Type B pancreatic cell (in vitro differentiated cells): Measurements from ENCODE around the gene SNX1. TPM values are rescaled to one million over a fixed set of nuclear protein-coding genes. Genes with fewer than 3 reads are reported as not detected.
A peak's percentile ranks its signal among the peaks of the same experiment; 100 is the strongest.

ENCODE experiments used
- DNase-seq: peaks from one replicate; pipeline ENCODE4 v3.0.0; 2021; ENCODE audit warnings: mixed read lengths; ENCODE audit not compliant: unreplicated experiment; ENCODE audit errors: extremely low spot score
- H3K27ac Mint-ChIP-seq: 2 replicates; pipeline ENCODE4 v1.8.0; 2021; ENCODE audit warnings: mild to moderate bottlenecking, mixed read lengths
- H3K27me3 Mint-ChIP-seq: 2 replicates; pipeline ENCODE4 v1.8.0; 2021; ENCODE audit warnings: mixed read lengths
- H3K36me3 Mint-ChIP-seq: 2 replicates; pipeline ENCODE4 v1.8.0; 2021; ENCODE audit warnings: mixed read lengths
- H3K4me1 Mint-ChIP-seq: one replicate; pipeline ENCODE4 v1.8.0; 2021; ENCODE audit warnings: mixed read lengths; ENCODE audit not compliant: unreplicated experiment
- H3K4me3 Mint-ChIP-seq: 2 replicates; pipeline ENCODE4 v1.8.0; 2021; ENCODE audit warnings: mild to moderate bottlenecking, mixed read lengths
- H3K9me3 Mint-ChIP-seq: 2 replicates; pipeline ENCODE4 v1.8.0; 2021; ENCODE audit warnings: mixed read lengths
- total RNA-seq: library from RNA; stranded (reverse); gene quantifications from 2 replicates; pipeline ENCODE4 v1.2.1, GENCODE V29; 2021; ENCODE audit warnings: low replicate concordance
- TF ChIP-seq, protein P1 (sequence below): fragments of 200-600 bp; sonication (generic); conservative IDR thresholded peaks from 2 replicates; pipeline ENCODE4 v1.5.0; 2021; ENCODE audit warnings: antibody characterized with exemption, mild to moderate bottlenecking

SNX1 gene
- total RNA-seq, 1 donor from 2014 or later, result 124 TPM

DNA sequence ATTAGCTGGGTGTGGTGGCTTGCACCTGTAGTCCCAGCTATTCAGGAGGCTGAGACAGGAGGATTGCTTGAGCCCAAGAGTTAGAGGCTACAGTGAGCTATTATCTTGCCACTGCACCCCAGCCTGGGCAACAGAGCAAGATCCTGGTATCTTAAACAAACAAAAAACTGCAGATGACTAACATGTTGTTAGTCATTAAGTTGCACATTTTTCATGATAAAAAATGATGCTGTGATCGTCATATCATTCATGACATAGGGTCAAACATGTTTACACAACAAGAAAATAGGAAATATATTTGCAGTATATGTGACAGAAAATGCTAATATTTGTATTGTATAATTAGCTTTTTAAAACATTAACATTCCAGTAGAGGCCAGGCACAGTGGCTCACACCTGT lies 29.3 kb upstream of the SNX1 start:
- DNase-seq, result no peak
- H3K27me3 Mint-ChIP-seq, result no peaks in the 10 kb centered on the region
- no peaks in the 10 kb centered on the region for H3K36me3 Mint-ChIP-seq
- H3K4me1 Mint-ChIP-seq, result peaks cover 4% of the 10 kb centered on the region
- no peak overlapping the region for H3K4me3 Mint-ChIP-seq
- TF ChIP-seq, protein P1, sequence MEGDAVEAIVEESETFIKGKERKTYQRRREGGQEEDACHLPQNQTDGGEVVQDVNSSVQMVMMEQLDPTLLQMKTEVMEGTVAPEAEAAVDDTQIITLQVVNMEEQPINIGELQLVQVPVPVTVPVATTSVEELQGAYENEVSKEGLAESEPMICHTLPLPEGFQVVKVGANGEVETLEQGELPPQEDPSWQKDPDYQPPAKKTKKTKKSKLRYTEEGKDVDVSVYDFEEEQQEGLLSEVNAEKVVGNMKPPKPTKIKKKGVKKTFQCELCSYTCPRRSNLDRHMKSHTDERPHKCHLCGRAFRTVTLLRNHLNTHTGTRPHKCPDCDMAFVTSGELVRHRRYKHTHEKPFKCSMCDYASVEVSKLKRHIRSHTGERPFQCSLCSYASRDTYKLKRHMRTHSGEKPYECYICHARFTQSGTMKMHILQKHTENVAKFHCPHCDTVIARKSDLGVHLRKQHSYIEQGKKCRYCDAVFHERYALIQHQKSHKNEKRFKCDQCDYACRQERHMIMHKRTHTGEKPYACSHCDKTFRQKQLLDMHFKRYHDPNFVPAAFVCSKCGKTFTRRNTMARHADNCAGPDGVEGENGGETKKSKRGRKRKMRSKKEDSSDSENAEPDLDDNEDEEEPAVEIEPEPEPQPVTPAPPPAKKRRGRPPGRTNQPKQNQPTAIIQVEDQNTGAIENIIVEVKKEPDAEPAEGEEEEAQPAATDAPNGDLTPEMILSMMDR, result no peak
- no peaks in the 10 kb centered on the region for H3K9me3 Mint-ChIP-seq
- H3K27ac Mint-ChIP-seq, result no peak overlapping the region

DNA sequence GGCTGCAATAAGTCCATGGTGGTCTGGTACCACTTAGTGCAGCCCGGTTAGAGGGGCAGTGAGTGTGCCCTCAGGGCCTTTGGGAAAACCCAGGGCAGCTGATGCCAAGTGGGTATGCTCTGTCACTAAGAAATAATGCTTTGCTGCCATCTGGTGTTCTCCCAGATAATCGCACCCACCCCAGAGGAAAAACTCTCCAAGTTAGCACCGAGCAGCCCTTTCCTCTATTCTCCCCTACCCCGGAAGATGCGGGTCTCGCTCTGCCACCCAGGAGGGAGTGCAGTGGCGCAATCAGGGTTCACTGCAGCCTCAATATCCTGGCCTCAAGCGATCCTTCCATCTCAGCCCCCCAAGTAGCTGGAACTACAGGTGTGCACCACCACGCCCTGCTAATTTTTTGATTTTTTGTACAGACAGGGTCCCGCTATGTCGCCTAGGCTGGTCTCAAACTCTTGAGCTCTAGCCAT lies 28.2 kb upstream of the SNX1 start:
- Mint-ChIP-seq H3K27me3 (no peaks in the 10 kb centered on the region), H3K4me3 (no peak overlapping the region), H3K9me3 (no peaks in the 10 kb centered on the region), H3K4me1 (peaks cover 4% of the 10 kb centered on the region), H3K36me3 (peaks cover under 1% of the 10 kb centered on the region), H3K27ac (no peak overlapping the region)
- peak; percentile 76 for DNase-seq
- TF ChIP-seq, protein P1, result peak; percentile 91

DNA sequence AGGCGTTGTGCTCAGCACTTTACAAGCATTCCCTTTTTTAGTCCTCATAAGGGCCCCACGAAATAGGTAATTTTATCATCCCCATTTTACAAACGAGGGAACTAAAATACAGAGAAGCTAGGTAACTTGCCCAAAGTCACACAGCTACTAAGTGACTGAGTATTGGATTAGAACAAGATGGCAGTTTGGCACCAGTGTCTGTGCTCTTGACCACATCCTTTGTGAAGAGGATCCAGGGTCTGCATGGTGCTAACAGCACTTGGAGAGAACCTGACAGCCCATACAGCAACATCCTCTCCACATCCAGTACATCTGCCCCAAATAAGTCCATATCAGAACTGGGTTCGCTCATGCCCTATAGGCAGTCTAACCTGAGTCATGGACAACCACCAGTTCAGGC lies 27.6 kb upstream of the SNX1 start:
- Mint-ChIP-seq H3K27me3 (no peaks in the 10 kb centered on the region), H3K9me3 (no peaks in the 10 kb centered on the region), H3K4me3 (no peak overlapping the region), H3K36me3 (peaks cover 3% of the 10 kb centered on the region), H3K27ac (no peak overlapping the region), H3K4me1 (peaks cover 4% of the 10 kb centered on the region)
- DNase-seq, result no peak
- TF ChIP-seq, protein P1, result no peak

DNA sequence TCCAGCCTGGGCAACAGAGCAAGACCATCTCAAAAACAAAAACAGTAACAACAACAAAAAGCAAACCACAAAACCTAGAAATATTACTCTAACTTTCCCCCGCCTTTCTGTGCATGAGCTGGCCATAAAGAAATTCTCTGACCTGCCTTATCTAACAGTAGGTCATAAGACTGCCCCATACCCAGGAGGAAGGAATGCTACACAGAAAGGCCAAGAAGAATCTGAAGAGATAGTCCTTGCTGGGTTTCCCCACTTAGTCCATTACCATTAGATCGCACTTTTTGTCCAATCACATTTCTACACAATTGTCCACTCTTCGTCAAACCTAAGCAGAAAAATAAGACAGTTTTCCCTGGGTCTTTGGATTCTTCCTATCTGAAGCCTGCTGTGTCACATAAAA lies 25.7 kb upstream of the SNX1 start:
- H3K27ac Mint-ChIP-seq, result no peak overlapping the region
- TF ChIP-seq, protein P1, result no peak
- no peaks in the 10 kb centered on the region for H3K27me3 Mint-ChIP-seq
- peaks cover 3% of the 10 kb centered on the region for H3K36me3 Mint-ChIP-seq
- H3K9me3 Mint-ChIP-seq, result no peaks in the 10 kb centered on the region
- H3K4me3 Mint-ChIP-seq, result no peak overlapping the region
- DNase-seq, result no peak
- peaks cover 4% of the 10 kb centered on the region for H3K4me1 Mint-ChIP-seq

DNA sequence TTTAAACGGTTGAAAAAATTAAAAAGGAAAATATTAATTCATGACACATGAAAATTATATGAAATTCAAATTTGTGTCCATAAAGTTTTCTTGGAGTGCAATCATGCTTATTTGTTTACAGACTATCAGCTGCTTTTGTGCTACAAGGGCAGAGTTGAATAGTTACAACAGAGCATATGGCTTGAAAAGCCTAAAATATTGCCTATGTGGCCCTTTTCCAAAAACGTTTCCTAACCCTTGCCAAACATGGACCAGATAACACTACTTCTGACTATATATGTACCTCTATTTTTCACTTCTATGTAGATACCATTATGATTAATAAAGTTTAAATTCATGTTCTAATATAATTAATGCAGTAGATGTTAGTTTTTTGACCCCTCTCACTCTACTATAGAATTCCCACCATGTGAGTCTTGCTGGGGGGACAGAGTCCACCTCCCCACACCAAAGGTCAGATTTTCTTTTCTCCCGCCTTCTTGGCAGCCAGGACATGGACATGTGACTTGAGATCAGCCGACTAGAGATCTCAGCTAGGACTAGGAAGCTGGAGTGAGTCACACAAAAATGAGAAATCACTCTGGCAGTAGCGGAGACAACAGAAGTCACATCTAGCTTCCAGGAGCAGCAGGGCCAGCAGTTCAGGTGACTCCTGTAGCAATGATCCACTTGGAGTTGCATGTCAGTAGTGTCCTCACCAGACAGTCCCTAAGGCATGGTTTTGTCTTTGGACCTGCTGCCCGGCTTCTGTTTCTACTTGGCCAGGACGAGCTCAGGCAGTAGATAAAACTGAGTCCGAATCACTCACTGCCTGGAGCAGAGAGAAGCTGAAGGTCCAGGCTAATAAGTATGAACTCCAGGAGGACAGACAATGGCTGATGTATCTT lies 24.6 kb upstream of the SNX1 start:
- DNase-seq, result no peak
- H3K36me3 Mint-ChIP-seq, result peaks cover 6% of the 10 kb centered on the region
- H3K27ac Mint-ChIP-seq, result no peak overlapping the region
- no peak overlapping the region for H3K4me3 Mint-ChIP-seq
- H3K4me1 Mint-ChIP-seq, result peaks cover 4% of the 10 kb centered on the region
- H3K9me3 Mint-ChIP-seq, result no peaks in the 10 kb centered on the region
- TF ChIP-seq, protein P1, result no peak
- no peaks in the 10 kb centered on the region for H3K27me3 Mint-ChIP-seq
